Osteocyte (in vitro differentiated cells): Measurements from ENCODE around the gene USP40. TPM values are rescaled to one million over a fixed set of nuclear protein-coding genes. Genes with fewer than 3 reads are reported as not detected.

Experiments
- DNase-seq: peaks from one replicate; pipeline ENCODE4 v3.0.0; 2021; ENCODE audit warnings: mixed read lengths; ENCODE audit not compliant: unreplicated experiment; ENCODE audit errors: extremely low spot score
- H3K27ac Mint-ChIP-seq: one replicate; pipeline ENCODE4 v1.8.0; 2021; ENCODE audit warnings: mild to moderate bottlenecking, mixed read lengths; ENCODE audit not compliant: unreplicated experiment
- H3K27me3 Mint-ChIP-seq: one replicate; pipeline ENCODE4 v1.8.0; 2021; ENCODE audit warnings: mixed read lengths; ENCODE audit not compliant: unreplicated experiment
- H3K36me3 Mint-ChIP-seq: one replicate; pipeline ENCODE4 v1.8.0; 2021; ENCODE audit warnings: mixed read lengths; ENCODE audit not compliant: unreplicated experiment
- H3K4me1 Mint-ChIP-seq: one replicate; pipeline ENCODE4 v1.8.0; 2021; ENCODE audit warnings: mixed read lengths; ENCODE audit not compliant: unreplicated experiment
- H3K4me3 Mint-ChIP-seq: one replicate; pipeline ENCODE4 v1.8.0; 2021; ENCODE audit warnings: mild to moderate bottlenecking, moderate library complexity, mixed read lengths; ENCODE audit not compliant: unreplicated experiment
- H3K9me3 Mint-ChIP-seq: one replicate; pipeline ENCODE4 v1.8.0; 2021; ENCODE audit warnings: mixed read lengths; ENCODE audit not compliant: unreplicated experiment
- CTCF ChIP-seq: fragments of 200-600 bp; sonication (generic); IDR thresholded peaks from 2 replicates; pipeline ENCODE4 v1.5.0; 2021; ENCODE audit warnings: antibody characterized with exemption, mild to moderate bottlenecking, moderate library complexity
- total RNA-seq: library from RNA; stranded (reverse); gene quantifications from 2 replicates; pipeline ENCODE4 v1.2.1, GENCODE V29; 2021

The USP40 gene
- total RNA-seq, 1 donor from 2014 or later, result 36.4 TPM

DNA sequence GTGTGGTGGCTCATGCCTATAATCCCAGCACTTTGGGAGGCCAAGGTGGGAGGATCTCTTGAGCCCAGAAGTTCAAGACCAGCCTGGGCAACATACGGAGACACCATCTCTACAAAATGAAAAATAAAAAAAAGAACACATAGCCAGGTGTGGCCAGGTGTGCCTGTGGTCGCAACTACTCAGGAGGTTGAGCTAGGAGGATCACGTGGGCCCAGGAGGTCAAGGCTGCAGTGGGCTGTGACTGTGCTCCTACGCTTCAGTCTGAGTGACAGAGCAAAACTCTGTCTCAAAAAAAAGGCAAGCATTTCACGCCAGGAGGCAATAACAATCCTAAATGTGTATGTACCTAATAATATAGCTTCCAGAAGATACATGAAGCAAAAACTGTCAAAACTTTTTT lies 27.8 kb downstream of the USP40 start:
- Mint-ChIP-seq H3K4me3 (no peak overlapping the region), H3K27me3 (no peaks in the 10 kb centered on the region), H3K9me3 (no peaks in the 10 kb centered on the region), H3K36me3 (peaks cover 66% of the 10 kb centered on the region), H3K4me1 (peaks cover 10% of the 10 kb centered on the region), H3K27ac (no peak overlapping the region)
- TF ChIP-seq CTCF, result no peak
- no peak for DNase-seq

DNA sequence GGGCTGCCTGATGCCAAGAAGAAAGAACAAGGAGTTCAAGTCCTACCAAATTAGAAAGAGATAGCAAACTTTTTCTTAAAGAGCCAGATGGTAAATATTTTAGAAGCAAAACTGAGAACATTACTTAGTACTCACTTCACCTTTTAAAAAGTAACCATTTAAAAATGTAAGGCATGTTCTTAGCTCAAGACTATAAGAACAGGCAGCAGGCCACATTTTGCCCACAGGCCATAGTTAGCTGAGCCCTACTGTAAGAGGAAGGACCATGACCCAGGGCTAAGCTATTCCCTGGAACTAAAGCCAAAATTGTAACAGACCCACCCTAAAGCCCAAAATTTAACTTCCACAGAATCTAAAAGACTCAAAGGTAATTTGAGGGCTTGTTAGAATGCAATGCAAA lies 31.3 kb downstream of the USP40 start:
- peaks cover 65% of the 10 kb centered on the region for H3K36me3 Mint-ChIP-seq
- H3K4me1 Mint-ChIP-seq, result peaks cover 10% of the 10 kb centered on the region
- TF ChIP-seq CTCF, result no peak
- H3K4me3 Mint-ChIP-seq, result no peak overlapping the region
- H3K9me3 Mint-ChIP-seq, result no peaks in the 10 kb centered on the region
- no peak for DNase-seq
- H3K27me3 Mint-ChIP-seq, result no peaks in the 10 kb centered on the region
- H3K27ac Mint-ChIP-seq, result peak overlapping the region; percentile 34

DNA sequence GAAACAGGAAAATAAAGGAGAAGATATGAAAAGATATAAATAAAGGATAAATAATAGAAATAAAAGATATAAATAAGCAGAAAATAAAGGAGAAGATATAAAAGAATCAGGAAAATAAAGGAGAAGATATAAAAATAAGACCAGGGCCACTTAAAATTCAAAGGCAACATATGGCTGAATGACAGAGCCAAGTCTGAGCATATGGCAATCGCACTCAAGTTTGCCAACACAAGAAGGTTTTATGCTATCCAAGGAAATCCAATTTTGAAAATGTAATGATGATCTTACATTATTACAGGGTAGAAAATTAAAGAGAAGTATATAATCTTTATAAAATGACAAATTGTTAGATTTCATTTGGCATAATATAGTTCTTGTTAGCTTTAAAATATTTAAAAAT lies 33.6 kb downstream of the USP40 start:
- no peak for DNase-seq
- no peaks in the 10 kb centered on the region for H3K9me3 Mint-ChIP-seq
- no peak overlapping the region for H3K4me3 Mint-ChIP-seq
- peaks cover 59% of the 10 kb centered on the region for H3K36me3 Mint-ChIP-seq
- TF ChIP-seq CTCF, result no peak
- no peak overlapping the region for H3K27ac Mint-ChIP-seq
- no peaks in the 10 kb centered on the region for H3K27me3 Mint-ChIP-seq
- peaks cover 10% of the 10 kb centered on the region for H3K4me1 Mint-ChIP-seq

GRCh38 chr2:233531955-233532354 lies 34.6 kb downstream of the USP40 start:
- DNase-seq, result no peak
- Mint-ChIP-seq H3K9me3 (no peaks in the 10 kb centered on the region), H3K4me1 (peaks cover 10% of the 10 kb centered on the region), H3K36me3 (peaks cover 61% of the 10 kb centered on the region), H3K27me3 (no peaks in the 10 kb centered on the region), H3K27ac (no peak overlapping the region), H3K4me3 (no peak overlapping the region)
- TF ChIP-seq CTCF, result no peak

GRCh38 chr2:233530381-233530780 lies 36.2 kb downstream of the USP40 start:
- Mint-ChIP-seq H3K4me1 (peaks cover 7% of the 10 kb centered on the region), H3K4me3 (no peak overlapping the region), H3K27ac (no peak overlapping the region), H3K27me3 (no peaks in the 10 kb centered on the region), H3K36me3 (peaks cover 67% of the 10 kb centered on the region), H3K9me3 (no peaks in the 10 kb centered on the region)
- no peak for DNase-seq
- no peak for TF ChIP-seq CTCF
